Measurements from ENCODE around the gene SPIN1.
A peak's percentile ranks its signal among the peaks of the same experiment; 100 is the strongest.

SPIN1 gene

DNA sequence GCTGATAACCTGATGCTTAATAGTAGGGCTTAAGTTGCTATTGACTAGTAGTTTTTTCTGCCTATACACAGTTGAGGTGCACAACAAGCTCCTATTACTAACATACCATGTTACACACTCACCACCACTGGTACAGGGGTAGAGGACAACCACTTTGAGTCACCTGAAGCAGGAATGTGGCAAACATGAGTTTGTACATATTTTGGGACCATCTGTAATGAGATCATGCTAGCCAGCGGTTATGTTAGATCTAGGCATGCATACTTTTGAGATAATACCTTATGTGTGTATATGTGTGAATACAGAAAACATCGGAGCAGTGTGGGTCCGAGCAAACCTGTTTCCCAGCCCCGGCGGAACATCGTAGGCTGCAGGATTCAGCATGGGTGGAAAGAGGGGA is 73.9 kb downstream of the SPIN1 start:
- TF ChIP-seq, protein P1, sequence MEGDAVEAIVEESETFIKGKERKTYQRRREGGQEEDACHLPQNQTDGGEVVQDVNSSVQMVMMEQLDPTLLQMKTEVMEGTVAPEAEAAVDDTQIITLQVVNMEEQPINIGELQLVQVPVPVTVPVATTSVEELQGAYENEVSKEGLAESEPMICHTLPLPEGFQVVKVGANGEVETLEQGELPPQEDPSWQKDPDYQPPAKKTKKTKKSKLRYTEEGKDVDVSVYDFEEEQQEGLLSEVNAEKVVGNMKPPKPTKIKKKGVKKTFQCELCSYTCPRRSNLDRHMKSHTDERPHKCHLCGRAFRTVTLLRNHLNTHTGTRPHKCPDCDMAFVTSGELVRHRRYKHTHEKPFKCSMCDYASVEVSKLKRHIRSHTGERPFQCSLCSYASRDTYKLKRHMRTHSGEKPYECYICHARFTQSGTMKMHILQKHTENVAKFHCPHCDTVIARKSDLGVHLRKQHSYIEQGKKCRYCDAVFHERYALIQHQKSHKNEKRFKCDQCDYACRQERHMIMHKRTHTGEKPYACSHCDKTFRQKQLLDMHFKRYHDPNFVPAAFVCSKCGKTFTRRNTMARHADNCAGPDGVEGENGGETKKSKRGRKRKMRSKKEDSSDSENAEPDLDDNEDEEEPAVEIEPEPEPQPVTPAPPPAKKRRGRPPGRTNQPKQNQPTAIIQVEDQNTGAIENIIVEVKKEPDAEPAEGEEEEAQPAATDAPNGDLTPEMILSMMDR (conservative IDR thresholded peaks at IDR 0.05; ENCODE audit: low read depth, low read length): no peak
- no peak overlapping the region for H3K4me3 ChIP-seq (ENCODE audit: low read length)
- no peak for DNase-seq (ENCODE audit: low read depth)

DNA sequence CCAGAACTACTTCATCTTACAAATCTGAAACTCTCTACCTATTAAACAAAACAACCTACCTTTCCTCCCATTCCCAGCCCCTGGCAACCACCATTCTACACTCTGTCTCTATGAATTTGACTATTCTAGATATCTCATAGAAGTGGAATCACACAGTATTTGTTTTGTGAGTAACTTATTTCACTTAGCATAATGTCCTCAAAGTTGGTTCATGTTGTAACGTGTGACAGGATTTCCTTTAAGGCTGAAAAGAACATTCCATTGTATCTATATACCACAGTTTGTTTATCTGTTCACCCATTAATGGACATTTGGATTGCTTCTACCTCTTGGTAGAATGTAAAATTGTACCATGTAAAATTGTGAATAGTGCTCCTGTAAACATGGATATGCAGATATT is 76.6 kb downstream of the SPIN1 start:
- TF ChIP-seq, protein P1 (conservative IDR thresholded peaks at IDR 0.05; ENCODE audit: low read depth, low read length): no peak
- H3K4me3 ChIP-seq (ENCODE audit: low read length): no peak overlapping the region
- DNase-seq (ENCODE audit: low read depth): no peak

DNA sequence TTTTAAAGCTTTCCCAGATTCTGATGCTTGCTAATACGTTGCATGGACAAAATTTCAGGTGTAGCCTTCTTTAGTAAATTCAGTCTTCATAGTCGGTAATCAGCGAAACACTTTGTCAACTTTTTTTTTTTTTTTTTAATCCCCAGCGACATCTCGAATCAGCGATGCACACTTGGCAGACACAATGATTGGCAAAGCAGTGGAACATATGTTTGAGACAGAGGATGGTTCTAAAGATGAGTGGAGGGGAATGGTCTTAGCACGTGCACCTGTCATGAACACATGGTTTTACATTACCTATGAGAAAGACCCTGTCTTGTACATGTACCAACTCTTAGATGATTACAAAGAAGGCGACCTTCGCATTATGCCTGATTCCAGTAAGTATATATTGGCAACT is 80.0 kb downstream of the SPIN1 start:
- no peak for DNase-seq (ENCODE audit: low read depth)
- H3K4me3 ChIP-seq (ENCODE audit: low read length): no peak overlapping the region
- TF ChIP-seq, protein P1 (conservative IDR thresholded peaks at IDR 0.05; ENCODE audit: low read depth, low read length): no peak

DNA sequence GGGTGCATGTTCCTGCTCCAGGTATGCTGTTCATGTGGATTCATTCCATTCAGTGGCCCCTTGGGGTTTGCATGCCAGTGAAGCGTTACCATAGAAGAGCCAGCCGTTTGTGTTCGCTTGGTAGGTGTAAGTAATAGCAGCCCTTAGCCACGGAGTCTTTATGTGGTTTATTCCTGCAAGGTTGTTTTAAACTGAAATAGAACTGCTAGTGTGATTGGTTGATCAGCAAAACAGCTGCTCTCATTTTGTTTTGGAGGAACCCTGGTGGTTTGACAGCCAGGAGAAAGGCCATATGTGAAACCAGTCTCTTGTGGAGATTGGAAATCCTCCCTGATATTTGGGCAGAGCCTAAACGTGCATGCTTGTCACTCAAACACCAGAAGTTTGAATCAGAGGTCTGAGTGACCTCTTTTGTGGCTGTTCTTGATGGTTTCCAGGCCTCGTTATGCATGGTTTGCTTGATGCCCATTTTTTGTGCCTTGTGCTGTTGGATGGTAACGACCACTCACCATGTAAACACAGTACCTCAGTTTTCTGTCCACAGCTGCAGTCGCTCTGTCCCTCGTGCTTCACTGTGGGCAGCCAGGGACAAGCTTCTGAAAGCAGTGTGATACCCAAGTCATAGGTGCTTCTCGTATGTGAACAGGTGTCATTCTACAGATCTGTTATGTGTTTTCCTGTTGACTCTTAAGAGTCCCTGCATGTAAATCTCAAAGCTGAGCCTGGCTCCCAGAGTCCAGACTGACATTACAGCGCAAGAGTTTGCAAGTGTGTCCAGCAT is 88.4 kb downstream of the SPIN1 start:
- H3K4me3 ChIP-seq (ENCODE audit: low read length): no peak overlapping the region
- no peak for DNase-seq (ENCODE audit: low read depth)
- TF ChIP-seq, protein P1 (conservative IDR thresholded peaks at IDR 0.05; ENCODE audit: low read depth, low read length): no peak

DNA sequence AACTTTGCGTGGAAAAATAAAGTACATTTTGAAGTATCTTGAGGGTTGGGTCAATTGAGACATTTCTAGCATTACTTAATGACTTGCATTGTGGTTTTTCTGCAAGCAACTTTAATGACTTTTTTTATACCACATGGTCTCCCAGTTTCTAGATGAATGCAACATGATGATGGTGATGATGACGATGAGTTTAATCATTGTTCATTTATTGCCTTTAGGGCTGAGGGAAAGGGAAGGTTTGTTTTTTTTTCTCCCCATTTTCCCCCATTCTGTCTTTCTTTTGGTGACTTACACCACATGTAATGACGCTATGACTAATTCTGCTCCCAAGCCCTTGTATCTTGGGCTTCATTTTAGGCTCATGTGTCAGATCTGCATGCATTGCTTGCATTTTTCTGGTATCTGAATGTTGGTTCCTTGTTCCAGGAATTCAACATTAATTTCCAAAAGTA is 89.1 kb downstream of the SPIN1 start:
- peak; percentile 61 for DNase-seq (ENCODE audit: low read depth)
- TF ChIP-seq, protein P1 (conservative IDR thresholded peaks at IDR 0.05; ENCODE audit: low read depth, low read length): no peak

DNA sequence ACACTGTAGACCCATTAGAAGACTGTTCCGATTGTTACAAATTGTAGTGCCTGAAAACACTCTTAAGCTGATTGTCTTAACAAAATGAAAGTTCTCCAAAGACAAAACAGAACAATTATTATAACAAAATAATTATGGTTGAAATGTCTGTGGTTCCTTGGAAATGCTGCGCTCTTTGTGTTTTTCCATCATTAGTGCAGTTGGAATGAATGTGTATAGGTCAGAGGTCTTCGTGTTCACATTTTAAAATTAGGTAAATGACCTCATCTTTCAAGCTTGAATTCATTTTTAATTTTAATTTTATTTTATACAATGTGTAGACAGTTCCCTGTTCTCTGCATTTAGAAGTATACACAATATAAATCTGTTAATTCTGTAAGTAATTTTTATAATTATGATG is 90.0 kb downstream of the SPIN1 start:
- no peak for DNase-seq (ENCODE audit: low read depth)

More for the DNA sequence above, 89.1 kb downstream of the SPIN1 start:
- H3K4me3 ChIP-seq (ENCODE audit: low read length): no peak overlapping the region

More for the DNA sequence above, 90.0 kb downstream of the SPIN1 start:
- TF ChIP-seq, protein P1 (conservative IDR thresholded peaks at IDR 0.05; ENCODE audit: low read depth, low read length): no peak
- no peak overlapping the region for H3K4me3 ChIP-seq (ENCODE audit: low read length)
